GM13977 (cell line): ENCODE results near the gene FGFRL1.
A peak's percentile ranks its signal among the peaks of the same experiment; 100 is the strongest.

Source experiments
- DNase-seq: peaks from one replicate; pipeline ENCODE4 v3.0.0; 2012; ENCODE audit warnings: low spot score
- CTCF ChIP-seq: IDR thresholded peaks from 2 replicates; pipeline ENCODE4 v1.5.1; 2012; ENCODE audit warnings: mild to moderate bottlenecking, control low read depth; ENCODE audit not compliant: insufficient read depth; ENCODE audit errors: extremely low read depth, missing control alignments
- in situ Hi-C: fragments of 300-500 bp; cut with MboI; formaldehyde crosslinking; loops from one replicate; pipeline ENCODE4 v1.12.0; 2022; ENCODE audit warnings: low sequenced_read_pairs, low pct_unique_long_range_greater_than_20kb, mixed read lengths, inconsistent platforms; ENCODE audit not compliant: unreplicated experiment

Gene FGFRL1

DNA sequence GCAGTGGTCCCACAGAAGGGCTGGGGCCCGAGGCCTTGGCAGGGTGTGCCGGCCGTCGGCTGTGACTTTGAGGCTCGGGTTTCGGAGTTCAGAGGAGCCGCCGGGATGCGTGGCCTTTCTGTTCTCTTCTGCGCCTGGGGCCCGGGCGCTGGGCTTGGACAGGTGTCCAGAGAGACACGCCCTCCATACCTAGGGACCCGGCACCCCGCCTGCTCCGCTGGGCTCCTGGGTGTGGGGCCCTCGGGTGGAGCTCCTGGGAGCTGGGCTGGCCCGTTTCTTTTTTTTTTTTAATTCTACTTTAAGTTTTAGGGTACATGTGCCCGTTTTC, 11.3 kb downstream of the FGFRL1 start:
- TF ChIP-seq CTCF: no peak
- no peak for DNase-seq
- in situ Hi-C loops: no loop called here

DNA sequence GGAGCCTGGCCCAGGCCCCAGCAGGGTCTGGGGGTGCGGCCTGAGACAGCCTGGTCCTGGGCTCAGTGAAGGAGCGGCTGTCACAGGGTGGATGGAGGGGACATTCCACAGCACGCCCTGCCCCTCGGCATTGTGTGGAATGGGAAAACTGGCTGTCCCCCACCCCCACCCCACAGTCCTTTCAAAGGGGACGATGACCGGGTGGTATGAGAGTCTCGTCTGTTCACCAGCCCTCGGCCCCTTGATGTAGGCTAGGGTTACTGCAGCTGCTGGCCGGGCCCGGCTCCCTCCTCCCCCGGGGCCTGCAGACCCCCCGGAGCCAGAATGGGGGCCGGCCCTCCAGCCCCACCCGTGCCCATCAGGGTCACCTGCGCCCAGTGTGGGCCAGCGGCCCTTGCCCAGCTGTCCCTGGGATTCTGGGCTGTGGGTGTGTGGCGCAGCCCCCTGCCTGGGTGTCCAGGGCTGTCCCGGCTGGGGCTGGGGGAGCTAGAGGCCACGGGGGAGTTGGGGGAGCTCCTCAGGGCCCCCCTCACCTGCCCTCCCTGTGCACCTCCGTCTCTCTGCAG, 11.7 kb downstream of the FGFRL1 start:
- DNase-seq: no peak
- in situ Hi-C loops: no loop called here
- no peak for TF ChIP-seq CTCF

- no peak for DNase-seq
- no peak for TF ChIP-seq CTCF
- in situ Hi-C loops: no loop called here
These were observed 12.7 kb downstream of the FGFRL1 start for GRCh38 chr4:1023895-1024740.

DNA sequence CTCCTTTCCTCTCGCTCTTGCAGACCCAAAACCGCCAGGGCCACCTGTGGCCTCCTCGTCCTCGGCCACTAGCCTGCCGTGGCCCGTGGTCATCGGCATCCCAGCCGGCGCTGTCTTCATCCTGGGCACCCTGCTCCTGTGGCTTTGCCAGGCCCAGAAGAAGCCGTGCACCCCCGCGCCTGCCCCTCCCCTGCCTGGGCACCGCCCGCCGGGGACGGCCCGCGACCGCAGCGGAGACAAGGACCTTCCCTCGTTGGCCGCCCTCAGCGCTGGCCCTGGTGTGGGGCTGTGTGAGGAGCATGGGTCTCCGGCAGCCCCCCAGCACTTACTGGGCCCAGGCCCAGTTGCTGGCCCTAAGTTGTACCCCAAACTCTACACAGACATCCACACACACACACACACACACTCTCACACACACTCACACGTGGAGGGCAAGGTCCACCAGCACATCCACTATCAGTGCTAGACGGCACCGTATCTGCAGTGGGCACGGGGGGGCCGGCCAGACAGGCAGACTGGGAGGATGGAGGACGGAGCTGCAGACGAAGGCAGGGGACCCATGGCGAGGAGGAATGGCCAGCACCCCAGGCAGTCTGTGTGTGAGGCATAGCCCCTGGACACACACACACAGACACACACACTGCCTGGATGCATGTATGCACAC, 13.6 kb downstream of the FGFRL1 start:
- in situ Hi-C loops: no loop called here
- no peak for DNase-seq
- TF ChIP-seq CTCF: no peak

GRCh38 chr4:1026115-1026514, 14.7 kb downstream of the FGFRL1 start:
- peak; percentile 94 for DNase-seq
- in situ Hi-C loops: no loop called here
- no peak for TF ChIP-seq CTCF

GRCh38 chr4:1027219-1027914, 15.9 kb downstream of the FGFRL1 start:
- in situ Hi-C loops: no loop called here
- TF ChIP-seq CTCF: no peak
- no peak for DNase-seq
